H9 (cell line): ENCODE data around the gene ABCF2. TPM values are rescaled to one million over a fixed set of nuclear protein-coding genes. Genes with fewer than 3 reads are reported as not detected.

Experiments used
- DNase-seq: peaks from one replicate; pipeline ENCODE4 v3.0.0-alpha.2; 2017
- H2AFZ ChIP-seq: one replicate; pipeline ENCODE4 v1.6.1; 2013; ENCODE audit warnings: mild to moderate bottlenecking, low read length, control low read depth, moderate library complexity
- H2AK5ac ChIP-seq: 2 replicates; pipeline ENCODE4 v1.6.1; 2013; ENCODE audit warnings: low read length, control low read depth, mixed read lengths; ENCODE audit not compliant: insufficient read length
- H2BK120ac ChIP-seq: one replicate; pipeline ENCODE4 v1.6.1; 2013; ENCODE audit warnings: low read depth, mild to moderate bottlenecking, low read length, control low read depth, inconsistent platforms; ENCODE audit not compliant: poor library complexity, severe bottlenecking
- H2BK12ac ChIP-seq: 2 replicates; pipeline ENCODE4 v1.6.1; 2013; ENCODE audit warnings: low read length, control low read depth, mixed read lengths, low read depth; ENCODE audit not compliant: insufficient read length
- H2BK15ac ChIP-seq: 2 replicates; pipeline ENCODE4 v1.6.1; 2013; ENCODE audit warnings: low read depth, low read length, control low read depth
- H2BK20ac ChIP-seq: one replicate; pipeline ENCODE4 v1.6.1; 2013; ENCODE audit warnings: low read depth, mild to moderate bottlenecking, low read length, control low read depth, inconsistent platforms; ENCODE audit not compliant: poor library complexity, severe bottlenecking
- H2BK5ac ChIP-seq: 2 replicates; pipeline ENCODE4 v1.6.1; 2013; ENCODE audit warnings: low read length, control low read depth, mixed read lengths; ENCODE audit not compliant: insufficient read length
- H3K14ac ChIP-seq: 2 replicates; pipeline ENCODE4 v1.6.1; 2013; ENCODE audit warnings: low read length, control low read depth; ENCODE audit not compliant: insufficient read depth
- H3K18ac ChIP-seq: 2 replicates; pipeline ENCODE4 v1.6.1; 2013; ENCODE audit warnings: low read depth, mild to moderate bottlenecking, mixed read lengths, low read length, control low read depth; ENCODE audit not compliant: insufficient read length
- H3K23ac ChIP-seq: 2 replicates; pipeline ENCODE4 v1.6.1; 2013; ENCODE audit warnings: low read length, control low read depth, mixed read lengths, low read depth; ENCODE audit not compliant: insufficient read length
- H3K23me2 ChIP-seq: 2 replicates; pipeline ENCODE4 v1.6.1; 2013; ENCODE audit warnings: low read depth, mild to moderate bottlenecking, mixed read lengths, low read length, control low read depth; ENCODE audit not compliant: insufficient read length, poor library complexity, severe bottlenecking
- H3K27ac ChIP-seq: 2 replicates; pipeline ENCODE4 v1.5.1; 2013; ENCODE audit warnings: low read length, control low read depth, mixed read lengths, low read depth; ENCODE audit not compliant: insufficient read length
- H3K27me3 ChIP-seq: 2 replicates; pipeline ENCODE4 v1.6.1; 2013; ENCODE audit warnings: low read length, control low read depth, inconsistent platforms; ENCODE audit not compliant: insufficient read depth
- H3K4ac ChIP-seq: 2 replicates; pipeline ENCODE4 v1.6.1; 2013; ENCODE audit warnings: low read depth, mild to moderate bottlenecking, control low read depth, inconsistent platforms, low read length, moderate library complexity
- H3K4me1 ChIP-seq: 2 replicates; pipeline ENCODE4 v1.6.1; 2013; ENCODE audit warnings: low read length, control low read depth, inconsistent platforms; ENCODE audit not compliant: insufficient read depth
- H3K4me2 ChIP-seq: 2 replicates; pipeline ENCODE4 v1.6.1; 2013; ENCODE audit warnings: low read length, control low read depth, mixed read lengths; ENCODE audit not compliant: insufficient read length, insufficient read depth
- H3K56ac ChIP-seq: 2 replicates; pipeline ENCODE4 v1.6.1; 2013; ENCODE audit warnings: low read depth, mild to moderate bottlenecking, mixed read lengths, low read length, control low read depth; ENCODE audit not compliant: insufficient read length
- H3K79me1 ChIP-seq: 2 replicates; pipeline ENCODE4 v1.6.1; 2013; ENCODE audit warnings: low read depth, mild to moderate bottlenecking, moderate library complexity, low read length, control low read depth, inconsistent platforms; ENCODE audit not compliant: insufficient read depth, poor library complexity, severe bottlenecking
- H3K79me2 ChIP-seq: 2 replicates; pipeline ENCODE4 v1.6.1; 2013; ENCODE audit warnings: low read length, control low read depth, inconsistent platforms; ENCODE audit not compliant: insufficient read depth
- H3K9ac ChIP-seq: 2 replicates; pipeline ENCODE4 v1.6.1; 2013; ENCODE audit warnings: low read length, control low read depth, mixed read lengths; ENCODE audit not compliant: insufficient read length; ENCODE audit errors: extremely low read depth
- H3K9me3 ChIP-seq: one replicate; pipeline ENCODE4 v1.6.1; 2013; ENCODE audit warnings: low read depth, low read length, inconsistent platforms; ENCODE audit not compliant: control insufficient read depth
- H3T11ph ChIP-seq: one replicate; pipeline ENCODE4 v1.6.1; 2013; ENCODE audit warnings: mild to moderate bottlenecking, low read length, control low read depth, inconsistent platforms
- H4K20me1 ChIP-seq: one replicate; pipeline ENCODE4 v1.6.1; 2013; ENCODE audit not compliant: control insufficient read depth, insufficient read length, insufficient read depth
- H4K5ac ChIP-seq: 2 replicates; pipeline ENCODE4 v1.6.1; 2013; ENCODE audit warnings: low read depth, mild to moderate bottlenecking, mixed read lengths, low read length, control low read depth; ENCODE audit not compliant: insufficient read length
- H4K8ac ChIP-seq: replicated peaks from 2 replicates; pipeline ENCODE4 v1.6.1; 2013; ENCODE audit warnings: low read length, control low read depth, mixed read lengths, low read depth; ENCODE audit not compliant: insufficient read length
- H4K91ac ChIP-seq: 2 replicates; pipeline ENCODE4 v1.6.1; 2013; ENCODE audit warnings: low read depth, mild to moderate bottlenecking, moderate library complexity, mixed read lengths, low read length, control low read depth; ENCODE audit not compliant: insufficient read length
- H3K27ac Mint-ChIP-seq, 3 experiments: 2 replicates in 2 of 3; 3 replicates in 1 of 3; pipeline ENCODE4 v1.8.0; 2020 to 2021; ENCODE audit warnings: mixed read lengths in 3 of 3, mild to moderate bottlenecking in 1 of 3, moderate library complexity in 1 of 3
- H3K27me3 Mint-ChIP-seq: 2 replicates; pipeline ENCODE4 v1.8.0; 2021; ENCODE audit warnings: low read depth, mild to moderate bottlenecking, moderate library complexity, mixed read lengths
- H3K36me3 Mint-ChIP-seq, 3 experiments: 2 replicates in 2 of 3; 3 replicates in 1 of 3; pipeline ENCODE4 v1.8.0; 2020 to 2021; ENCODE audit warnings: low read depth in 3 of 3, mixed read lengths in 3 of 3; ENCODE audit not compliant: insufficient read depth in 1 of 3
- H3K4me1 Mint-ChIP-seq, 2 experiments: 2 replicates each; pipeline ENCODE4 v1.8.0; 2020; ENCODE audit warnings: mixed read lengths in 2 of 2
- H3K4me3 Mint-ChIP-seq, 2 experiments: 2 replicates in 1 of 2; 3 replicates in 1 of 2; pipeline ENCODE4 v1.8.0; 2020 to 2021; ENCODE audit warnings: mild to moderate bottlenecking in 2 of 2, mixed read lengths in 2 of 2, moderate library complexity in 1 of 2
- H3K9me3 Mint-ChIP-seq, 2 experiments: 2 replicates in 1 of 2; 3 replicates in 1 of 2; pipeline ENCODE4 v1.8.0; 2020; ENCODE audit warnings: mild to moderate bottlenecking in 2 of 2, mixed read lengths in 2 of 2, moderate library complexity in 1 of 2
- WGBS: extraction: QIAGEN DNeasy Blood & Tissue Kit; methylation state at CpG from one replicate; pipeline ENCODE4 v1.1.7; 2013; ENCODE audit warnings: missing lambda C conversion rate, low lambda C conversion rate, mixed read lengths; ENCODE audit not compliant: insufficient read length; ENCODE audit errors: extremely low coverage; 5-methylcytosine and 5-hydroxymethylcytosine counted together
- total RNA-seq: library from RNA; stranded (reverse); gene quantifications from 2 replicates; pipeline ENCODE4 v1.2.1, GENCODE V29; 2021
- TF ChIP-seq, protein P1 (sequence below): fragments of 200-600 bp; sonication (generic); conservative IDR thresholded peaks from 3 replicates; pipeline ENCODE4 v1.8.0; 2021; ENCODE audit warnings: antibody characterized with exemption, mild to moderate bottlenecking

ABCF2 gene
- total RNA-seq, 1 experiment from 2014 or later = 70.1 TPM

DNA sequence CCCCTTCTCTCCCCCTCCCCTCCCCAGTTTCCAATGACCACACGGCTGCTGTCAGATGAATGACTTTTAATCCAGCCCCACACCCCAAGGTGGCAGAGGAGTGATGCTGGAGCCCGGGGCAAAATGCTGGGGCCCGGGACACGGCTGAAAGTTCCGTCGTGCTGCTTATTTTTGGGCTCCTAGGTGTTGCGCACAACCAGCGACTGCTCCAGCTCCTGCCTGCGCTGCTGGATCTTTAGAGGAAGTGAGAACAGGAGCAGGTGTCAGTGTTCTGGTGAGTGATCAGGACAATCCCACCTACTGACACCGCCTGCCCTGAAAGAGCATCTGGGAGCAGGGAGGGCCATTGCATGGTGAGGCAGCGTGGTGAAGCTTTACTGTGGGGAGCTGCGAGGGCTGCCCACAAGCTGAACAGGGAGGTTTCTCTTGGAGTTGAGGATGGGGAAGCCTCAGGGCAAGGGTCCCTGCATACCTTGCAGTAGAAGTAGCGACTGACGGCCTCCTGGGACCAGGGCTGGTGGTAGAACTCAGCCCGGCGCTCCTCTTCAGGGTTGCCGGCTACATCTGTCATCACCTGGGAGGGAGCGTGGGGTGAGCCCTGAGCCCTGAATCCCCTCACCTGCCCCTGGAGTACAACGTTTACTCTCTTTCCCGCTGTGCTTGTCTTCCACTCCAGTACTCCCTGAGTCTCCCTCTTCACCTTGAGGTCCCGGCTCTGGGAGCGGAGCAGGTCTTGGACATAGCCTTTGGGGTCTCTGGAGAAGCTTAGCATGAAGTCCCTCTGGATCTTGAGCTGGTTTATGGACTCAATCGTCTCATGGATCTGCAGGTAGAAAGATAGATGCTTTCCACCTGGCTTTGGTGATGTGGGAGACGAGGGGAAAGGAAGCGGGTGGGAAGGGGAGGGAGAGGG lies 12.2 kb upstream of the ABCF2 start:
- H2BK20ac ChIP-seq = no peak overlapping the region
- no peak overlapping the region for H3K18ac ChIP-seq
- no peak overlapping the region for H2BK12ac ChIP-seq
- no peak overlapping the region for H3T11ph ChIP-seq
- no peaks in the 10 kb centered on the region for H3K9me3 ChIP-seq
- H3K27me3 ChIP-seq = no peaks in the 10 kb centered on the region
- H3K79me2 ChIP-seq = no peaks in the 10 kb centered on the region
- H3K14ac ChIP-seq = no peak overlapping the region
- no peaks in the 10 kb centered on the region for H3K79me1 ChIP-seq
- no peak overlapping the region for H2AFZ ChIP-seq
- H3K23me2 ChIP-seq = no peaks in the 10 kb centered on the region
- H3K56ac ChIP-seq = no peak overlapping the region
- no CpG with 5 or more reads among the region's 25 CpGs for WGBS
- Mint-ChIP-seq H3K4me1 (peaks cover 16 to 17% of the 10 kb centered on the region in 2 experiments), H3K27ac (no peak overlapping the region), H3K4me3 (no peak overlapping the region; a peak in 1 of 5 replicates), H3K27me3 (peaks cover 10% of the 10 kb centered on the region), H3K9me3 (no peaks in the 10 kb centered on the region), H3K36me3 (peaks cover 4 to 27% (median 19%) of the 10 kb centered on the region in 3 experiments; a peak in 6 of 7 replicates)
- no peak overlapping the region for H3K9ac ChIP-seq
- DNase-seq = no peak
- no peaks in the 10 kb centered on the region for H3K4me1 ChIP-seq
- no peak overlapping the region for H2BK120ac ChIP-seq
- H3K4me2 ChIP-seq = no peak overlapping the region
- no peak overlapping the region for H2BK5ac ChIP-seq
- H4K20me1 ChIP-seq = no peaks in the 10 kb centered on the region
- H3K27ac ChIP-seq = no peak overlapping the region
- TF ChIP-seq, protein P1, sequence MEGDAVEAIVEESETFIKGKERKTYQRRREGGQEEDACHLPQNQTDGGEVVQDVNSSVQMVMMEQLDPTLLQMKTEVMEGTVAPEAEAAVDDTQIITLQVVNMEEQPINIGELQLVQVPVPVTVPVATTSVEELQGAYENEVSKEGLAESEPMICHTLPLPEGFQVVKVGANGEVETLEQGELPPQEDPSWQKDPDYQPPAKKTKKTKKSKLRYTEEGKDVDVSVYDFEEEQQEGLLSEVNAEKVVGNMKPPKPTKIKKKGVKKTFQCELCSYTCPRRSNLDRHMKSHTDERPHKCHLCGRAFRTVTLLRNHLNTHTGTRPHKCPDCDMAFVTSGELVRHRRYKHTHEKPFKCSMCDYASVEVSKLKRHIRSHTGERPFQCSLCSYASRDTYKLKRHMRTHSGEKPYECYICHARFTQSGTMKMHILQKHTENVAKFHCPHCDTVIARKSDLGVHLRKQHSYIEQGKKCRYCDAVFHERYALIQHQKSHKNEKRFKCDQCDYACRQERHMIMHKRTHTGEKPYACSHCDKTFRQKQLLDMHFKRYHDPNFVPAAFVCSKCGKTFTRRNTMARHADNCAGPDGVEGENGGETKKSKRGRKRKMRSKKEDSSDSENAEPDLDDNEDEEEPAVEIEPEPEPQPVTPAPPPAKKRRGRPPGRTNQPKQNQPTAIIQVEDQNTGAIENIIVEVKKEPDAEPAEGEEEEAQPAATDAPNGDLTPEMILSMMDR = no peak
- no peak overlapping the region for H2BK15ac ChIP-seq
- no peak overlapping the region for H3K4ac ChIP-seq
- no peak overlapping the region for H2AK5ac ChIP-seq
- H4K5ac ChIP-seq = no peak overlapping the region
- H3K23ac ChIP-seq = no peak overlapping the region
- no peak overlapping the region for H4K8ac ChIP-seq
- no peak overlapping the region for H4K91ac ChIP-seq
